Stimulated activated CD8-positive, alpha-beta memory T cell treated with anti-CD3 and anti-CD28 coated beads, Interleukin-12 subunit alpha, Interleukin-12 subunit beta, amount 100 ng/mL, for 1 hour (primary cell): ENCODE measurements around the gene XPOT.

Experiments
- DNase-seq: peaks from one replicate; pipeline ENCODE4 v3.0.0-alpha.2; 2020; ENCODE audit warnings: low read depth

XPOT gene

GRCh38 chr12:64418209-64418608, 14.0 kb downstream of the XPOT start:
- DNase-seq, result no peak

- no peak for DNase-seq
These were observed 15.5 kb downstream of the XPOT start for GRCh38 chr12:64419696-64420095.

- DNase-seq, result no peak
These were observed 23.8 kb downstream of the XPOT start for GRCh38 chr12:64427988-64428387.

- DNase-seq, result no peak
These were observed 24.8 kb downstream of the XPOT start for GRCh38 chr12:64428956-64429355.

GRCh38 chr12:64430886-64431285, 26.7 kb downstream of the XPOT start:
- DNase-seq, result no peak

- DNase-seq, result no peak
These were observed 27.6 kb downstream of the XPOT start for GRCh38 chr12:64431791-64432190.

GRCh38 chr12:64433915-64434314, 29.7 kb downstream of the XPOT start:
- no peak for DNase-seq

- DNase-seq, result no peak
These were observed 35.9 kb downstream of the XPOT start for GRCh38 chr12:64440100-64440499.

- no peak for DNase-seq
These were observed 41.3 kb downstream of the XPOT start for GRCh38 chr12:64445490-64445889.

GRCh38 chr12:64446295-64446694, 42.1 kb downstream of the XPOT start:
- no peak for DNase-seq

GRCh38 chr12:64450057-64450640, 46.0 kb downstream of the XPOT start:
- no peak for DNase-seq

GRCh38 chr12:64450711-64451486, 46.7 kb downstream of the XPOT start:
- DNase-seq, result no peak

- DNase-seq, result peak; percentile 33
These were observed 47.7 kb downstream of the XPOT start, which contains the start of gene TBK1 for GRCh38 chr12:64451687-64452558. TSS of gene TBK1 (plus strand) at chr12:64452120. CDS start at chr12:64455871, 3,751 bp downstream.

GRCh38 chr12:64452559-64453329, 48.6 kb downstream of the XPOT start:
- DNase-seq, result no peak

GRCh38 chr12:64455506-64455905, 51.3 kb downstream of the XPOT start:
- DNase-seq, result no peak

GRCh38 chr12:64456119-64456518, 51.9 kb downstream of the XPOT start:
- DNase-seq, result no peak

- no peak for DNase-seq
These were observed 52.8 kb downstream of the XPOT start for GRCh38 chr12:64457032-64457431.

GRCh38 chr12:64457466-64457865, 53.3 kb downstream of the XPOT start:
- no peak for DNase-seq

- DNase-seq, result no peak
These were observed 53.7 kb downstream of the XPOT start for GRCh38 chr12:64457923-64458322.

GRCh38 chr12:64459394-64459891, 55.3 kb downstream of the XPOT start:
- DNase-seq, result no peak

GRCh38 chr12:64461634-64462414, 57.6 kb downstream of the XPOT start:
- no peak for DNase-seq
